Type B pancreatic cell (in vitro differentiated cells): ENCODE results near the gene NOL9. TPM values are rescaled to one million over a fixed set of nuclear protein-coding genes. Genes with fewer than 3 reads are reported as not detected.

Experiments
- DNase-seq: peaks from one replicate; pipeline ENCODE4 v3.0.0; 2021; ENCODE audit warnings: mixed read lengths; ENCODE audit not compliant: unreplicated experiment; ENCODE audit errors: extremely low spot score
- H3K27ac Mint-ChIP-seq: 2 replicates; pipeline ENCODE4 v1.8.0; 2021; ENCODE audit warnings: mild to moderate bottlenecking, mixed read lengths
- H3K27me3 Mint-ChIP-seq: 2 replicates; pipeline ENCODE4 v1.8.0; 2021; ENCODE audit warnings: mixed read lengths
- H3K36me3 Mint-ChIP-seq: 2 replicates; pipeline ENCODE4 v1.8.0; 2021; ENCODE audit warnings: mixed read lengths
- H3K4me1 Mint-ChIP-seq: one replicate; pipeline ENCODE4 v1.8.0; 2021; ENCODE audit warnings: mixed read lengths; ENCODE audit not compliant: unreplicated experiment
- H3K4me3 Mint-ChIP-seq: 2 replicates; pipeline ENCODE4 v1.8.0; 2021; ENCODE audit warnings: mild to moderate bottlenecking, mixed read lengths
- H3K9me3 Mint-ChIP-seq: 2 replicates; pipeline ENCODE4 v1.8.0; 2021; ENCODE audit warnings: mixed read lengths
- total RNA-seq: library from RNA; stranded (reverse); gene quantifications from 2 replicates; pipeline ENCODE4 v1.2.1, GENCODE V29; 2021; ENCODE audit warnings: low replicate concordance
- TF ChIP-seq, protein P1 (sequence below): fragments of 200-600 bp; sonication (generic); conservative IDR thresholded peaks from 2 replicates; pipeline ENCODE4 v1.5.0; 2021; ENCODE audit warnings: antibody characterized with exemption, mild to moderate bottlenecking

Gene NOL9
- total RNA-seq, 1 donor from 2014 or later = 43.0 TPM

DNA sequence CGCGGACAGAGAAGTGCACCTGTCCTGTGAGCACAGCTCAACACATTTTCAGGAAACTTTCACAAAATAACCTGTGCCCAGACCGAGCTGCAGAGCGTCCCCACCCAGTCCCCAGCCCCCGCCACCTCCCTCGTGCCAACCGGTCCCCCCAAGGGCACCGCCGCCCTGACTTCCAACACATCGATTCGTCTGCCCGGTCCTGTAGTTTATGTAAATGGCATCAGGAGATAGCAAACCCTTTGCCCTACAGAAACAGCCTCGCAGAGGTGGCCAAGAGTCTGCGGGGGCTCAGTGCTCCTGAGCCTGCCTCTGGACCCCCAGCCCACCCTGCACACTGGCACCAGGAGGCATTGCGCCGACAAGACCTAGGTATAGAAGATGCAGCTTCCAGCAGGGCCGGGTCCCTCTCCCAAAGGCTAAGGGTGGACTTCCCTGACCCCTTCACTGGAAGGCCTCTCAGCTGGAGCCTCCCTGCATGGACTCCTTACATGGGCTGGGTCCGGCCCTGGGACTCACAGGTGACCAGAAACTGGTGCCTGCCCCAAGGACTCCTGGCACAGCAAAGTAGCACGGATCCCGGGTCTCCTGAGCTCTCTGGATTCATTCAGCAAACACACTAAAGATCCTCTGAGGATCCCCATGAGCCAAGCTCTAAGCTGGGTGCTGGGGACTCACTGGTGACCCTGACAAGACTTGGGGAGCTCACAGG is 56.3 kb downstream of the NOL9 start:
- peaks cover 14% of the 10 kb centered on the region for H3K4me1 Mint-ChIP-seq
- no peaks in the 10 kb centered on the region for H3K36me3 Mint-ChIP-seq
- peak overlapping the region; percentile 85 for H3K4me3 Mint-ChIP-seq
- TF ChIP-seq, protein P1, sequence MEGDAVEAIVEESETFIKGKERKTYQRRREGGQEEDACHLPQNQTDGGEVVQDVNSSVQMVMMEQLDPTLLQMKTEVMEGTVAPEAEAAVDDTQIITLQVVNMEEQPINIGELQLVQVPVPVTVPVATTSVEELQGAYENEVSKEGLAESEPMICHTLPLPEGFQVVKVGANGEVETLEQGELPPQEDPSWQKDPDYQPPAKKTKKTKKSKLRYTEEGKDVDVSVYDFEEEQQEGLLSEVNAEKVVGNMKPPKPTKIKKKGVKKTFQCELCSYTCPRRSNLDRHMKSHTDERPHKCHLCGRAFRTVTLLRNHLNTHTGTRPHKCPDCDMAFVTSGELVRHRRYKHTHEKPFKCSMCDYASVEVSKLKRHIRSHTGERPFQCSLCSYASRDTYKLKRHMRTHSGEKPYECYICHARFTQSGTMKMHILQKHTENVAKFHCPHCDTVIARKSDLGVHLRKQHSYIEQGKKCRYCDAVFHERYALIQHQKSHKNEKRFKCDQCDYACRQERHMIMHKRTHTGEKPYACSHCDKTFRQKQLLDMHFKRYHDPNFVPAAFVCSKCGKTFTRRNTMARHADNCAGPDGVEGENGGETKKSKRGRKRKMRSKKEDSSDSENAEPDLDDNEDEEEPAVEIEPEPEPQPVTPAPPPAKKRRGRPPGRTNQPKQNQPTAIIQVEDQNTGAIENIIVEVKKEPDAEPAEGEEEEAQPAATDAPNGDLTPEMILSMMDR = no peak
- H3K9me3 Mint-ChIP-seq = no peaks in the 10 kb centered on the region
- H3K27ac Mint-ChIP-seq = no peak overlapping the region
- DNase-seq = no peak
- peaks cover 5% of the 10 kb centered on the region for H3K27me3 Mint-ChIP-seq

DNA sequence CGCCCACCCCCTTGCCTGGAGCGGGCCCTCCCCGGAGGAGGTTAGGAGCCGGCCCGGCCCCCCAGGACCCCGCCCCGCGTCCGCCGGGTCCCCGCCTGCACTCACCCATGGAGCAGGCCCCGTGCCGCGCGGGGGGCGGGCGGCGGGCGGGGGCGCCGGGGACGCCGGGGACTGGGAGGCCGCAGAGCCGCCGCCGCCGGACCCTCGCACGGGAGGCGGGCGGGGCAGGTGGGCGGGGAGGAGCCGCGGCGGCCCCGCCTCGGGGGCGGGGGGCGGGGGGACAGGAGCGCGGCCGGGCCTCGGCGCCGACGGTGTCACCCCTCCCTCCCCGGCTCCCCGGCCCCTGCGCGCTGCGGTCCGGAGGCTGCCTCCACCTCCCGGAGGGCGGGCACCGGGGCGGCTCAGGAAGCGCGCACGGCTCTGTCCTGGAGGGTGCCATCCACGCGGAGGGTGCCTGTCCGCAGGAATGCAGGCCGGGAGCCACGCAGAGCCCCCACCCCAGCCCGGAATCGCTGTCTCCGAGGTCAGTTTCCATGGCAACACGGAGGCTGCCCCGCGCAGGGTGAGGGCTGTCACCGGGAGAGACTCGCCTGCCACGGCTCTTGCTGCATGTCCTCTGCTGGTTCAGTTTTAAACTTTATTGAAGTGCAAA is 57.0 kb downstream of the NOL9 start:
- H3K27ac Mint-ChIP-seq = no peak overlapping the region
- no peaks in the 10 kb centered on the region for H3K9me3 Mint-ChIP-seq
- H3K4me3 Mint-ChIP-seq = peak overlapping the region; percentile 85
- peaks cover 16% of the 10 kb centered on the region for H3K4me1 Mint-ChIP-seq
- no peak for DNase-seq
- no peaks in the 10 kb centered on the region for H3K36me3 Mint-ChIP-seq
- TF ChIP-seq, protein P1 = no peak
- peaks cover 5% of the 10 kb centered on the region for H3K27me3 Mint-ChIP-seq

DNA sequence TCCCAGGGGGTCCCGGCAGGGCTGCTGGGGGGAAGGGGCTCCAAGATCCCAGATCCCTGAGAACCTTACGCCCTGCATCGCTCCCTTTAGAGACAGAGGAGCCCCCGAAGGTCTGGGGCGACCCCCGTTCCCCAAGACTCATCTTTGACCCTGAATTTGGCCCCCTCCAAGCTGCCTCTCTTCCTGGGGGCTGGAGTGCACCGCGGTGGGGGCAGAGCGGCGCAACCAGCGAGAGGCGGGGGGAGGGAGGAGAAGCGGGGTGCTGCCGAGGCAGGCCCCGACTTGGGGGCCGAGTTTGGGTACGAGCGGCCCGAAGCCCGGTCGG is 57.5 kb downstream of the NOL9 start:
- H3K4me3 Mint-ChIP-seq = peak overlapping the region; percentile 82
- no peak overlapping the region for H3K27ac Mint-ChIP-seq
- H3K9me3 Mint-ChIP-seq = no peaks in the 10 kb centered on the region
- no peak for DNase-seq
- H3K4me1 Mint-ChIP-seq = peaks cover 21% of the 10 kb centered on the region
- TF ChIP-seq, protein P1 = no peak
- peaks cover 5% of the 10 kb centered on the region for H3K27me3 Mint-ChIP-seq
- H3K36me3 Mint-ChIP-seq = no peaks in the 10 kb centered on the region

DNA sequence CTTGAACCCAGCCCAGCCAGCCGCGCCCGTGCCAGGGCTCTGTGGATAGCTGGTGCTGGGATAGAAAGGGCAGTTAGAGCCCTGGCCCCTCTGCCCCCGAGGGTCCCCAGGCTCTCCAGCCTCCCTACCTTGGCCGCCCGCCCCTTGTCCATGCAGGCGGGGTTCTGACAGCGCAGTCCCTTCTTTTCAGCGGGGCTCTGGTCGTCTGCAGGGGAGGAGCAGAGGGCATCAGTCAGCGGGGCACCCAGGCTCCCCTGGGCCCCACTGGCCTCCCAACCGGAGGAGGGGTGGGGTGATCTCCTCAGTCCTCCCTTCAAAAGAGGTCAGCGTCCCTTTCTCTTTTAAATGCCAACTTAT is 58.0 kb downstream of the NOL9 start:
- Mint-ChIP-seq H3K4me3 (peak overlapping the region; percentile 82), H3K27me3 (peaks cover 4% of the 10 kb centered on the region), H3K9me3 (no peaks in the 10 kb centered on the region), H3K36me3 (no peaks in the 10 kb centered on the region), H3K4me1 (peaks cover 25% of the 10 kb centered on the region), H3K27ac (no peak overlapping the region)
- no peak for DNase-seq
- TF ChIP-seq, protein P1 = no peak

DNA sequence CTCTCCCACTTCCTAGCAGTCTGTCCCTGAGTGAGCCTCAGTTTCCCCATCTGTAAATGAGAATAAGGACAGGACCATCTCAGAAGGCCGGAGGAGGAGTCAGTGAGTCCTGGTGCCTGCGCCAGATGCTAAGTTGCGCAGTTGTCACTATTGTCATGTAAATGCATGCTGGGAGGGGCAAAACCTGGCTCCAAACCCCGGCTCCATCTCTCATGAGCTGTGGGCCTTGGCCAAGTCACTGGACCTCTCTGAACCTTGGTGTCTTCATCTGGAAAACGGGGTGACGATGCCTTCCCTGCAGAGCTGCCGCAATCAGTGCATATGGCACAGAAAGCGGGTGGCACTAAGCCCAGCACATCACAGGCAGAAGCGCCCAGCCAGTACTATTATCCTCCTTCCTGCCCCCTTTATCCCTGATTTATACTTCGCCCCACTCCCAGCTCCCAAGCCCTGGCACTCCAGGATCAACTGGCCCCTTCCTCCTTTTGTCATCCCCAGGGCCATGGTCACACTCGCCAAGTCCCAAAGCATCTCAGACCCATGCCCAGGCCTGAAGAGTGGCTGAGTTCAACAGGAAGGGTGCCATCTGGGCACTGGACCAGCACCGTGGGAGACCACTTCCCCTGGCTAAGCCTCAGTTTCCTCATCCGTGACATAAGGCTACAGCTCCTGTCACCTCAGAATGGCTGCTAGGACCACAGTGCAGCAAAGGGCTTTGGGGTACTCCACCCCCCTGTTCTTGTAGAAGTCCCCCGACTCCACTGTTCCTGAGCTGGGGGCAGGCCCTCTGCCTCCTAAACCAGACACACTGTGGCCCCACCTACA is 58.6 kb downstream of the NOL9 start:
- peak overlapping the region; percentile 52 for H3K4me3 Mint-ChIP-seq
- no peaks in the 10 kb centered on the region for H3K36me3 Mint-ChIP-seq
- no peak for DNase-seq
- H3K9me3 Mint-ChIP-seq = no peaks in the 10 kb centered on the region
- no peak overlapping the region for H3K27ac Mint-ChIP-seq
- H3K27me3 Mint-ChIP-seq = no peaks in the 10 kb centered on the region
- TF ChIP-seq, protein P1 = no peak
- H3K4me1 Mint-ChIP-seq = peaks cover 23% of the 10 kb centered on the region
